H1 (cell line): Measurements from ENCODE around the gene ASAP2. TPM values are rescaled to one million over a fixed set of nuclear protein-coding genes. Genes with fewer than 3 reads are reported as not detected.

Experiments used
- CTCF ChIA-PET: fragments of 300-600 bp; sonication (Branson Sonifier 250); formaldehyde crosslinking; loops from one replicate; lab custom pipeline; 2021; ENCODE audit not compliant: partially characterized antibody; lab: Charles Lee
- POLR2A ChIA-PET: fragments of 300-600 bp; sonication (Branson Sonifier 250); formaldehyde crosslinking; loops from one replicate; lab custom pipeline; 2021; ENCODE audit warnings: inconsistent platforms; ENCODE audit not compliant: partially characterized antibody; lab: Charles Lee
- DNase-seq, 2 experiments: peaks; one replicate each; pipeline versions ENCODE4 v3.0.0 to v3.0.0-alpha.2; 2010 to 2022; ENCODE audit warnings: low spot score in 2 of 2, low read depth in 1 of 2, mixed read lengths in 1 of 2
- FAIRE-seq: peaks from 2 replicates; lab custom pipeline; 2011; peaks lifted over from hg19 to GRCh38; lab: Jason Lieb, UNC
- H2AFZ ChIP-seq: 2 replicates; pipeline ENCODE4 v1.8.1; 2012; ENCODE audit warnings: low read length, inconsistent platforms
- H2AK5ac ChIP-seq: 2 replicates; pipeline ENCODE4 v1.6.1; 2013; ENCODE audit warnings: low read depth, low read length
- H2BK120ac ChIP-seq: replicated peaks from 2 replicates; pipeline ENCODE3; 2013; ENCODE audit warnings: low read depth, low read length, inconsistent platforms
- H2BK12ac ChIP-seq: 2 replicates; pipeline ENCODE4 v1.6.1; 2013; ENCODE audit warnings: low read depth, low read length
- H2BK15ac ChIP-seq: 2 replicates; pipeline ENCODE4 v1.6.1; 2013; ENCODE audit warnings: low read length
- H2BK20ac ChIP-seq: 2 replicates; pipeline ENCODE4 v1.6.1; 2013; ENCODE audit warnings: low read length
- H2BK5ac ChIP-seq: 2 replicates; pipeline ENCODE4 v1.6.1; 2013; ENCODE audit warnings: low read depth, low read length
- H3K14ac ChIP-seq: 2 replicates; pipeline ENCODE4 v1.6.1; 2013; ENCODE audit warnings: inconsistent platforms; ENCODE audit not compliant: insufficient read length
- H3K18ac ChIP-seq: 2 replicates; pipeline ENCODE4 v1.6.1; 2013; ENCODE audit warnings: low read length; ENCODE audit errors: extremely low read depth
- H3K23ac ChIP-seq: 2 replicates; pipeline ENCODE4 v1.6.1; 2013; ENCODE audit warnings: inconsistent platforms; ENCODE audit not compliant: insufficient read length
- H3K23me2 ChIP-seq: 2 replicates; pipeline ENCODE4 v1.6.1; 2013; ENCODE audit warnings: low read depth, low read length
- H3K27ac ChIP-seq: 2 replicates; pipeline ENCODE4 v1.6.1; 2011; ENCODE audit warnings: low read depth, low read length, inconsistent platforms
- H3K27me3 ChIP-seq, 4 experiments: replicated peaks in 1 of 4; 1 replicate in 1 of 4; 2 replicates in 3 of 4; pipeline versions ENCODE4 v1.6.1 to v1.8.1; 2011 to 2013; ENCODE audit warnings: low read length in 3 of 4, mild to moderate bottlenecking in 3 of 4, inconsistent platforms in 2 of 4, mixed read lengths in 2 of 4, moderate library complexity in 1 of 4; ENCODE audit not compliant: control insufficient read depth in 3 of 4, insufficient read depth in 3 of 4; ENCODE audit errors: extremely low read depth in 1 of 4
- H3K36me3 ChIP-seq, 4 experiments: 2 replicates each; pipeline versions ENCODE4 v1.6.1 to v1.8.1; 2011 to 2013; ENCODE audit warnings: mild to moderate bottlenecking in 4 of 4, low read length in 3 of 4, moderate library complexity in 2 of 4, control low read depth in 1 of 4, inconsistent platforms in 1 of 4; ENCODE audit not compliant: insufficient read depth in 4 of 4, control insufficient read depth in 2 of 4
- H3K4ac ChIP-seq: replicated peaks from 2 replicates; pipeline ENCODE3; 2013; ENCODE audit warnings: low read length, low read depth, mixed read lengths, inconsistent platforms; ENCODE audit not compliant: insufficient read length
- H3K4me1 ChIP-seq, 4 experiments: replicated peaks in 1 of 4; 1 replicate in 1 of 4; 2 replicates in 3 of 4; pipeline versions ENCODE4 v1.6.1 to v1.8.1; 2011 to 2013; ENCODE audit warnings: low read length in 3 of 4, inconsistent platforms in 2 of 4, mixed read lengths in 1 of 4; ENCODE audit not compliant: insufficient read depth in 4 of 4, control insufficient read depth in 3 of 4
- H3K4me2 ChIP-seq, 2 experiments: 2 replicates each; pipeline versions ENCODE4 v1.6.1 to v1.8.1; 2011 to 2013; ENCODE audit warnings: low read depth in 2 of 2, low read length in 2 of 2, control low read depth in 1 of 2, inconsistent platforms in 1 of 2, mild to moderate bottlenecking in 1 of 2; ENCODE audit not compliant: insufficient read depth in 1 of 2
- H3K4me3 ChIP-seq, 4 experiments: fragments of 200-600, 300-600 bp in 1 of 4; sonication (generic), shearing (Covaris generic), sonication (Bioruptor Twin) in 1 of 4; 2 replicates each; pipeline versions ENCODE4 v1.5.1 to v1.8.1; 2011 to 2016; ENCODE audit warnings: low read length in 4 of 4, low read depth in 3 of 4, control low read depth in 2 of 4, inconsistent platforms in 2 of 4, mild to moderate bottlenecking in 2 of 4, mixed read lengths in 1 of 4, moderate library complexity in 1 of 4; ENCODE audit not compliant: insufficient read depth in 2 of 4; ENCODE audit errors: extremely low read depth in 1 of 4
- H3K56ac ChIP-seq: replicated peaks from 2 replicates; pipeline ENCODE3; 2013; ENCODE audit warnings: low read depth, mild to moderate bottlenecking, mixed read lengths, low read length, inconsistent platforms; ENCODE audit not compliant: insufficient read length
- H3K79me1 ChIP-seq: 2 replicates; pipeline ENCODE4 v1.6.1; 2013; ENCODE audit warnings: low read depth, low read length, control low read depth
- H3K79me2 ChIP-seq, 2 experiments: 2 replicates each; pipeline versions ENCODE4 v1.6.1 to v1.8.1; 2012 to 2013; ENCODE audit warnings: low read length in 2 of 2, mild to moderate bottlenecking in 2 of 2, inconsistent platforms in 1 of 2; ENCODE audit not compliant: insufficient read depth in 2 of 2, control insufficient read depth in 1 of 2
- H3K9ac ChIP-seq, 4 experiments: replicated peaks in 1 of 4; 1 replicate in 1 of 4; 2 replicates in 3 of 4; pipeline versions ENCODE4 v1.6.1 to v1.8.1; 2011 to 2013; ENCODE audit warnings: low read depth in 3 of 4, low read length in 3 of 4, control low read depth in 2 of 4, mild to moderate bottlenecking in 2 of 4, moderate library complexity in 2 of 4, inconsistent platforms in 1 of 4; ENCODE audit errors: extremely low read depth in 1 of 4
- H3K9me3 ChIP-seq, 2 experiments: 2 replicates each; pipeline versions ENCODE4 v1.6.1 to v1.8.1; 2012 to 2013; ENCODE audit warnings: mild to moderate bottlenecking in 2 of 2, moderate library complexity in 2 of 2, control low read depth in 1 of 2, inconsistent platforms in 1 of 2, low read depth in 1 of 2, low read length in 1 of 2, mixed read lengths in 1 of 2; ENCODE audit not compliant: insufficient read depth in 2 of 2
- H4K20me1 ChIP-seq, 2 experiments: replicated peaks in 1 of 2; 2 replicates each; pipeline versions ENCODE3 to v1.8.1; 2011 to 2013; ENCODE audit warnings: inconsistent platforms in 2 of 2, low read length in 2 of 2, mild to moderate bottlenecking in 1 of 2; ENCODE audit not compliant: insufficient read depth in 2 of 2, control insufficient read depth in 1 of 2
- H4K5ac ChIP-seq: 2 replicates; pipeline ENCODE4 v1.6.1; 2013; ENCODE audit warnings: low read length, low read depth, mixed read lengths, inconsistent platforms; ENCODE audit not compliant: insufficient read length
- H4K8ac ChIP-seq: 2 replicates; pipeline ENCODE4 v1.8.0; 2013; ENCODE audit warnings: mild to moderate bottlenecking, moderate library complexity, low read length, inconsistent platforms; ENCODE audit not compliant: insufficient read depth; ENCODE audit errors: extremely low read depth
- H4K91ac ChIP-seq: replicated peaks from 2 replicates; pipeline ENCODE3; 2013; ENCODE audit warnings: low read length, mixed read lengths, inconsistent platforms; ENCODE audit not compliant: insufficient read length
- POU5F1 ChIP-seq: IDR thresholded peaks from 2 replicates; pipeline ENCODE4 v1.6.1; 2011; ENCODE audit warnings: low read depth, mild to moderate bottlenecking, low read length, moderate library complexity
- RBBP5 ChIP-seq: IDR thresholded peaks from 2 replicates; pipeline ENCODE4 v1.7.1; 2012; ENCODE audit warnings: low read depth, mild to moderate bottlenecking, inconsistent platforms, low read length, moderate library complexity, borderline replicate concordance
- SP4 ChIP-seq: IDR thresholded peaks from 2 replicates; pipeline ENCODE4 v1.6.1; 2012; ENCODE audit warnings: low read length, inconsistent platforms
- WGBS, 2 experiments: shearing (Covaris generic) in 1 of 2; methylation state at CpG; one replicate each; pipeline versions ENCODE4 v1.1.6 to v1.1.7; 2013 to 2015; ENCODE audit warnings: low lambda C conversion rate in 2 of 2, mixed read lengths in 2 of 2, inconsistent platforms in 1 of 2, low coverage in 1 of 2, missing lambda C conversion rate in 1 of 2; ENCODE audit not compliant: insufficient replicate concordance in 2 of 2, insufficient coverage in 1 of 2, insufficient read length in 1 of 2; ENCODE audit errors: extremely low coverage in 1 of 2, missing lambda C conversion rate in 1 of 2; 5-methylcytosine and 5-hydroxymethylcytosine counted together
- polyA plus RNA-seq, 7 experiments: library from polyadenylated mRNA; depleted of rRNA in 3 of 7; stranded (reverse) in 5 of 7; unstranded in 2 of 7; fragments of >200 nt in 5 of 7; fragments of 200-250 nt in 2 of 7; gene quantifications; 1 replicate in 5 of 7; 2 replicates in 1 of 7; 4 replicates in 1 of 7; pipeline versions ENCODE4 v1.2.1 to v1.2.3, GENCODE V29; 2011 to 2013; ENCODE audit warnings: missing spikeins in 2 of 7, mixed read lengths in 2 of 7
- total RNA-seq: library from RNA; stranded (reverse); fragmentation: NEBNext Ultra II Directional; extraction: Animal tissue kit (Norgen Biotek cat#: 25700); gene quantifications from 2 replicates; pipeline ENCODE4 v1.2.1, GENCODE V29; 2021
- TF ChIP-seq, protein P1 (sequence below): IDR thresholded peaks from 2 replicates; pipeline ENCODE4 v1.6.1; 2012; ENCODE audit warnings: low read length, inconsistent platforms
- TF ChIP-seq, protein P2 (sequence below): IDR thresholded peaks from 2 replicates; pipeline ENCODE4 v1.6.1; 2011; ENCODE audit warnings: low read depth, mild to moderate bottlenecking, low read length; ENCODE audit not compliant: insufficient read depth
- TF ChIP-seq, protein P3 (sequence below): IDR thresholded peaks from 2 replicates; pipeline ENCODE4 v1.6.1; 2011; ENCODE audit warnings: low read length, improper control_type of control experiment

The ASAP2 gene
- total and polyA plus RNA-seq, 2 of the 8 experiments (the other 6 are each of a cell fraction or from before 2014, with no cell fraction given) = 10.2 to 18.7 TPM

DNA sequence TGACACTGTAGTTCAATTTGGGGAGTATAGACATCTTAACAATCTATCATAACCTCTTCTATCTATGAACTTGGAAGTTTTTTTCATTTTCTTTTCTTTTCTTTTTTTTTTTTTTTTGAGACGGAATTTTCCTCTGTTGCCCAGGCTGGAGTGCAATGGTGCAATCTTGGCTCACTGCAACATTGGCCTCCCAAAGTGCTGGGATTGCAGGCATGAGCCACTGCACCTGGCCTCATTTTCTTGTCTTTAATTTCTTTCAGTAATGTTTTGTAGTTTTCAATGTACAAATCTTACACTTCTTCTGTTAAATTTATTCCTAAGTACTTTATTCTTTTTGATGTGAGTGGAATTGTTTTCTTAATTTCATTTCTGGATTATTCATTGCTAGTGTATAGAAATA is 14.6 kb downstream of the ASAP2 start:
- Histone ChIP-seq H4K91ac (no peak overlapping the region), H3K79me2 (peaks cover 0 to 46% of the 10 kb centered on the region in 2 experiments), H3K23ac (no peak overlapping the region), H3K56ac (no peak overlapping the region), H3K36me3 (no peaks in the 10 kb centered on the region), H2BK20ac (no peak overlapping the region), H2BK120ac (no peak overlapping the region), H3K79me1 (peaks cover 11% of the 10 kb centered on the region), H3K4me1 (peaks cover 0 to 9% (median 5%) of the 10 kb centered on the region in 4 experiments; a peak in 4 of 7 replicates), H4K8ac (no peak overlapping the region), H2BK15ac (no peak overlapping the region), H3K9ac (no peak overlapping the region), H3K4ac (no peak overlapping the region), H3K14ac (no peak overlapping the region), H2BK5ac (no peak overlapping the region), H2BK12ac (no peak overlapping the region), H3K23me2 (no peaks in the 10 kb centered on the region), H3K27me3 (peaks cover 0 to 13% (median 10%) of the 10 kb centered on the region in 4 experiments; a peak in 5 of 7 replicates), H3K9me3 (no peaks in the 10 kb centered on the region), H3K27ac (no peak overlapping the region), H4K20me1 (peaks cover 14 to 18% of the 10 kb centered on the region in 2 experiments), H3K4me3 (no peak overlapping the region), H3K4me2 (no peak overlapping the region), H2AK5ac (no peak overlapping the region), H4K5ac (no peak overlapping the region), H3K18ac (no peak overlapping the region), H2AFZ (no peak overlapping the region)
- TF ChIP-seq, protein P1, sequence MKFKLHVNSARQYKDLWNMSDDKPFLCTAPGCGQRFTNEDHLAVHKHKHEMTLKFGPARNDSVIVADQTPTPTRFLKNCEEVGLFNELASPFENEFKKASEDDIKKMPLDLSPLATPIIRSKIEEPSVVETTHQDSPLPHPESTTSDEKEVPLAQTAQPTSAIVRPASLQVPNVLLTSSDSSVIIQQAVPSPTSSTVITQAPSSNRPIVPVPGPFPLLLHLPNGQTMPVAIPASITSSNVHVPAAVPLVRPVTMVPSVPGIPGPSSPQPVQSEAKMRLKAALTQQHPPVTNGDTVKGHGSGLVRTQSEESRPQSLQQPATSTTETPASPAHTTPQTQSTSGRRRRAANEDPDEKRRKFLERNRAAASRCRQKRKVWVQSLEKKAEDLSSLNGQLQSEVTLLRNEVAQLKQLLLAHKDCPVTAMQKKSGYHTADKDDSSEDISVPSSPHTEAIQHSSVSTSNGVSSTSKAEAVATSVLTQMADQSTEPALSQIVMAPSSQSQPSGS = no peak
- TF ChIP-seq, protein P2, sequence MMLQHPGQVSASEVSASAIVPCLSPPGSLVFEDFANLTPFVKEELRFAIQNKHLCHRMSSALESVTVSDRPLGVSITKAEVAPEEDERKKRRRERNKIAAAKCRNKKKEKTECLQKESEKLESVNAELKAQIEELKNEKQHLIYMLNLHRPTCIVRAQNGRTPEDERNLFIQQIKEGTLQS = no peak
- TF ChIP-seq, protein P3, sequence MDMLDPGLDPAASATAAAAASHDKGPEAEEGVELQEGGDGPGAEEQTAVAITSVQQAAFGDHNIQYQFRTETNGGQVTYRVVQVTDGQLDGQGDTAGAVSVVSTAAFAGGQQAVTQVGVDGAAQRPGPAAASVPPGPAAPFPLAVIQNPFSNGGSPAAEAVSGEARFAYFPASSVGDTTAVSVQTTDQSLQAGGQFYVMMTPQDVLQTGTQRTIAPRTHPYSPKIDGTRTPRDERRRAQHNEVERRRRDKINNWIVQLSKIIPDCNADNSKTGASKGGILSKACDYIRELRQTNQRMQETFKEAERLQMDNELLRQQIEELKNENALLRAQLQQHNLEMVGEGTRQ = no peak
- TF ChIP-seq RBBP5 (no peak), POU5F1 (no peak), SP4 (no peak)
- no peak for FAIRE-seq
- WGBS, 2 experiments = no CpG with 5 or more reads among the region's 1 CpG
- POLR2A ChIA-PET = no interaction called here
- no peak for DNase-seq
- CTCF ChIA-PET = no interaction called here
